Panc1 (cell line): ENCODE measurements around the gene COL23A1. TPM values are rescaled to one million over a fixed set of nuclear protein-coding genes. Genes with fewer than 3 reads are reported as not detected.

Experiments
- ATAC-seq: fragments of 200-7000 bp; cut with Tn5 transposase; 2 replicates; pipeline ENCODE4 v1.9.1; 2020; ENCODE audit warnings: mild to moderate bottlenecking, moderate library complexity
- BruUV-seq: library from RNA; stranded (reverse); fragments of 400-500 nt; replicated peaks from 2 replicates; lab custom pipeline; 2021; lab: Mats Ljungman, UMichigan
- CTCF ChIA-PET: fragments of 300-600 bp; sonication (Branson Sonifier 250); formaldehyde crosslinking; loops from one replicate; lab custom pipeline; 2022; ENCODE audit warnings: antibody characterized with exemption; lab: Charles Lee
- POLR2A ChIA-PET: fragments of 300-600 bp; sonication (Branson Sonifier 250); formaldehyde crosslinking; loops from one replicate; lab custom pipeline; 2022; ENCODE audit warnings: antibody characterized with exemption; lab: Charles Lee
- DNase-seq: peaks from one replicate; pipeline ENCODE4 v3.0.0-alpha.2; 2010; ENCODE audit warnings: low read depth, low spot score
- H3K27ac ChIP-seq: 2 replicates; pipeline ENCODE4 v1.5.1; 2011; ENCODE audit warnings: mild to moderate bottlenecking, low read length, inconsistent platforms
- H3K27me3 ChIP-seq: fragments of 200-500 bp; sonication (Bioruptor generic); 2 replicates; pipeline ENCODE4 v1.6.0; 2014; ENCODE audit warnings: low read length, inconsistent platforms; ENCODE audit not compliant: control insufficient read depth, insufficient read depth
- H3K36me3 ChIP-seq: fragments of 200-500 bp; sonication (Bioruptor generic); 2 replicates; pipeline ENCODE4 v1.5.1; 2014; ENCODE audit warnings: inconsistent platforms, mild to moderate bottlenecking, low read length, moderate library complexity; ENCODE audit not compliant: control insufficient read depth, insufficient read depth
- H3K4me1 ChIP-seq: 2 replicates; pipeline ENCODE4 v1.5.1; 2011; ENCODE audit warnings: inconsistent platforms, mild to moderate bottlenecking, low read length, moderate library complexity; ENCODE audit not compliant: control insufficient read depth, insufficient read depth
- H3K4me3 ChIP-seq, 2 experiments: 2 replicates each; pipeline ENCODE4 v1.5.1; 2011 to 2012; ENCODE audit warnings: low read depth in 2 of 2, low read length in 2 of 2, mild to moderate bottlenecking in 2 of 2, inconsistent platforms in 1 of 2, moderate library complexity in 1 of 2
- H3K9me3 ChIP-seq: fragments of 200-500 bp; sonication (Bioruptor generic); 2 replicates; pipeline ENCODE4 v1.5.1; 2014; ENCODE audit warnings: low read depth, mild to moderate bottlenecking, inconsistent platforms, low read length, moderate library complexity; ENCODE audit not compliant: control insufficient read depth, insufficient read depth
- POLR2AphosphoS5 ChIP-seq: IDR thresholded peaks from 2 replicates; pipeline ENCODE4 v1.6.1; 2012; ENCODE audit warnings: mild to moderate bottlenecking, low read depth, low read length, moderate library complexity
- REST ChIP-seq, 2 experiments: IDR thresholded peaks; 2 replicates each; pipeline ENCODE4 v1.6.1; 2011 to 2012; ENCODE audit warnings: low read depth in 2 of 2, control low read depth in 1 of 2, low read length in 1 of 2, mild to moderate bottlenecking in 1 of 2, moderate library complexity in 1 of 2; ENCODE audit not compliant: insufficient read depth in 1 of 2
- SIN3A ChIP-seq: IDR thresholded peaks from 2 replicates; pipeline ENCODE4 v1.6.1; 2012; ENCODE audit warnings: low read depth, mild to moderate bottlenecking, low read length, moderate library complexity, borderline replicate concordance; ENCODE audit not compliant: insufficient read depth
- TCF7L2 ChIP-seq: IDR thresholded peaks from 2 replicates; pipeline ENCODE4 v1.6.1; 2011; ENCODE audit warnings: mild to moderate bottlenecking, low read depth, low read length, inconsistent platforms
- in situ Hi-C: cut with HindIII; loops from 2 replicates; pipeline ENCODE4 v1.10.0; 2016; ENCODE audit warnings: low sequenced_read_pairs, low pct_unique_long_range_greater_than_20kb
- intact Hi-C: fragments of 100-400 bp; cut with micrococcal nuclease; formaldehyde crosslinking; loops from one replicate; pipeline ENCODE4 v1.10.0; 2022; ENCODE audit not compliant: unreplicated experiment
- total RNA-seq: library from RNA; stranded (reverse); gene quantifications from one replicate; pipeline ENCODE4 v1.2.1, GENCODE V29; 2021; ENCODE audit not compliant: unreplicated experiment
- TF ChIP-seq, protein P1 (sequence below): fragments of 450-650 bp; IDR thresholded peaks from 2 replicates; pipeline ENCODE4 v1.5.1; 2017; ENCODE audit warnings: mild to moderate bottlenecking

Gene COL23A1
- total RNA-seq, 1 experiment from 2014 or later: 0.05 TPM

- ChIA-PET CTCF (no interaction called here), POLR2A (no interaction called here)
- Histone ChIP-seq H3K36me3 (no peaks in the 10 kb centered on the region), H3K27me3 (no peaks in the 10 kb centered on the region), H3K4me3 (no peak overlapping the region), H3K9me3 (no peaks in the 10 kb centered on the region), H3K4me1 (no peaks in the 10 kb centered on the region), H3K27ac (no peak overlapping the region)
- no TSS peak for BruUV-seq
- no peak for DNase-seq
- TF ChIP-seq, protein P1, sequence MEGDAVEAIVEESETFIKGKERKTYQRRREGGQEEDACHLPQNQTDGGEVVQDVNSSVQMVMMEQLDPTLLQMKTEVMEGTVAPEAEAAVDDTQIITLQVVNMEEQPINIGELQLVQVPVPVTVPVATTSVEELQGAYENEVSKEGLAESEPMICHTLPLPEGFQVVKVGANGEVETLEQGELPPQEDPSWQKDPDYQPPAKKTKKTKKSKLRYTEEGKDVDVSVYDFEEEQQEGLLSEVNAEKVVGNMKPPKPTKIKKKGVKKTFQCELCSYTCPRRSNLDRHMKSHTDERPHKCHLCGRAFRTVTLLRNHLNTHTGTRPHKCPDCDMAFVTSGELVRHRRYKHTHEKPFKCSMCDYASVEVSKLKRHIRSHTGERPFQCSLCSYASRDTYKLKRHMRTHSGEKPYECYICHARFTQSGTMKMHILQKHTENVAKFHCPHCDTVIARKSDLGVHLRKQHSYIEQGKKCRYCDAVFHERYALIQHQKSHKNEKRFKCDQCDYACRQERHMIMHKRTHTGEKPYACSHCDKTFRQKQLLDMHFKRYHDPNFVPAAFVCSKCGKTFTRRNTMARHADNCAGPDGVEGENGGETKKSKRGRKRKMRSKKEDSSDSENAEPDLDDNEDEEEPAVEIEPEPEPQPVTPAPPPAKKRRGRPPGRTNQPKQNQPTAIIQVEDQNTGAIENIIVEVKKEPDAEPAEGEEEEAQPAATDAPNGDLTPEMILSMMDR: no peak
- TF ChIP-seq REST (IDR thresholded peaks at IDR 0.05; ENCODE audit: insufficient read depth in 1 of 2, low read depth in 2 of 2, low read length in 1 of 2): no peak
- no peak for TF ChIP-seq TCF7L2
- no peak for TF ChIP-seq SIN3A
- no peak for TF ChIP-seq POLR2AphosphoS5
- in situ Hi-C loops (no loop called here), intact Hi-C loops (no loop called here)
- no peak for ATAC-seq
These were observed 124.3 kb downstream of the COL23A1 start for GRCh38 chr5:178465861-178466288.

DNA sequence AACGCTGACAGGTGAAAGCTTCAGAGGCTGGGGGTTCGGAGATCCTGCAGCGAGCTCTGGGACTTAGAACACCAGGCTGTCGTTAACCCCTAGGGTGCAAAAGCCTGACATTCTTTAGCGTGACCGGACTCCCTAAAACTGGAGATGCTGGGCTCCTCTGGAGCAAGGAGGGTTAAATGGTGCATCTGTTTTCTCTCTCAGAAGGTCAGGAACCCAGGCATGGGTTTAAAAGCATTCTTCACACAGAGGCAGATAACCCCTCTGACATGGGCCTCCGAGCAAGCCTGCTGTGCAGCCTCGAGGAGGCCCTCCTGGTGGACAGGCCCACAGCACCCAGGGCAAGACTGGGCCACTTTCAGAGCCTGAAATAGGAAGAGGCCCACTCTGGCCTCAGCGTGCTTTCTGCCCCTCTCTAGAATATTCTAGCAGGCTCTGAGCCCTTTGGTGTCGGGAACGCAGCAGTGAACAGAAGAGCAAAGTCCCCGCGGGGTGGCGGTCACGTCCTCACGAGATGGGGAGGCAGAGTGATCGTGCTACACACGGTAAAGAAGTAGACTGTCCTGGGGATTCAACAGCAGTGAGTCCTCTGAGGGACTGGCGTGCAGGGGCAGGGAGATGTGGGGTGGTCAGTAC is 124.8 kb downstream of the COL23A1 start:
- CTCF ChIA-PET: no interaction called here
- in situ Hi-C loops: no loop called here
- no peak for ATAC-seq

More for the DNA sequence above, 124.8 kb downstream of the COL23A1 start:
- no peak overlapping the region for H3K4me3 ChIP-seq
- no peaks in the 10 kb centered on the region for H3K4me1 ChIP-seq
- no peaks in the 10 kb centered on the region for H3K9me3 ChIP-seq
- H3K27ac ChIP-seq: no peak overlapping the region
- H3K27me3 ChIP-seq: no peaks in the 10 kb centered on the region
- DNase-seq: no peak
- H3K36me3 ChIP-seq: no peaks in the 10 kb centered on the region
- POLR2A ChIA-PET: interaction anchor here (0.6 kb wide), 1 partner anchor 97 kb away, joined by 3 read pairs; no protein-coding TSS in a partner anchor
- intact Hi-C loops: no loop called here
- BruUV-seq: no TSS peak
- TF ChIP-seq, protein P1: no peak
- TF ChIP-seq TCF7L2 (no peak), SIN3A (no peak), POLR2AphosphoS5 (no peak), REST (IDR thresholded peaks at IDR 0.05; ENCODE audit: insufficient read depth in 1 of 2, low read depth in 2 of 2, low read length in 1 of 2) (no peak)
